HG03565 (cell line): ENCODE measurements around the gene RAB31.
"Not testable (repeated sequence)": the region's sequence is repeated elsewhere in the genome, so short reads cannot be mapped to it uniquely, and the experiment has no call there.

Source experiments
- ATAC-seq: cut with Tn5 transposase; IDR thresholded peaks from one replicate; pipeline ENCODE4 v1.9.1; 2021; ENCODE audit warnings: mild to moderate bottlenecking, moderate library complexity; ENCODE audit not compliant: unreplicated experiment

RAB31 gene

GRCh38 chr18:9878783-9879242 lies 170.7 kb downstream of the RAB31 start:
- no peak for ATAC-seq

- ATAC-seq = no peak
These were observed 176.0 kb downstream of the RAB31 start for GRCh38 chr18:9884090-9884489.

GRCh38 chr18:9884532-9885140 lies 176.5 kb downstream of the RAB31 start:
- no peak for ATAC-seq

- no peak for ATAC-seq
These were observed 177.3 kb downstream of the RAB31 start, which contains the start of gene TXNDC2 for GRCh38 chr18:9885170-9886004. Gene TXNDC2, plus strand, starts transcription at chr18:9885973. Its CDS starts 708 bp downstream, at chr18:9886681.

- ATAC-seq = no peak
These were observed 177.9 kb downstream of the RAB31 start for GRCh38 chr18:9886005-9886348.

GRCh38 chr18:9887992-9888391 lies 179.9 kb downstream of the RAB31 start:
- ATAC-seq = no peak

GRCh38 chr18:9890196-9890595 lies 182.1 kb downstream of the RAB31 start:
- no peak for ATAC-seq

GRCh38 chr18:9890957-9891356 lies 182.9 kb downstream of the RAB31 start:
- no peak for ATAC-seq

GRCh38 chr18:9891515-9891914 lies 183.4 kb downstream of the RAB31 start:
- not testable (repeated sequence) for ATAC-seq

- ATAC-seq = no peak
These were observed 186.5 kb downstream of the RAB31 start for GRCh38 chr18:9894454-9895068.

- no peak for ATAC-seq
These were observed 189.0 kb downstream of the RAB31 start for GRCh38 chr18:9897129-9897528.

GRCh38 chr18:9897787-9898291 lies 189.7 kb downstream of the RAB31 start:
- ATAC-seq = not testable (repeated sequence)

- peak; percentile 64 for ATAC-seq
These were observed 190.9 kb downstream of the RAB31 start for GRCh38 chr18:9898792-9899549.

GRCh38 chr18:9899550-9899930 lies 191.4 kb downstream of the RAB31 start:
- not testable (repeated sequence) for ATAC-seq

GRCh38 chr18:9900699-9901098 lies 192.6 kb downstream of the RAB31 start:
- no peak for ATAC-seq

GRCh38 chr18:9901377-9901776 lies 193.3 kb downstream of the RAB31 start:
- no peak for ATAC-seq

- not testable (repeated sequence) for ATAC-seq
These were observed 194.2 kb downstream of the RAB31 start for GRCh38 chr18:9902264-9902663.

- ATAC-seq = no peak
These were observed 194.7 kb downstream of the RAB31 start for GRCh38 chr18:9902832-9903231.

GRCh38 chr18:9905401-9905922 lies 197.4 kb downstream of the RAB31 start:
- ATAC-seq = no peak

GRCh38 chr18:9906481-9906880 lies 198.4 kb downstream of the RAB31 start:
- no peak for ATAC-seq

- no peak for ATAC-seq
These were observed 199.8 kb downstream of the RAB31 start for GRCh38 chr18:9907867-9908266.
